Mesenteric fat pad (tissue), 1 donor: ENCODE measurements around the gene CFAP43. TPM values are rescaled to one million over a fixed set of nuclear protein-coding genes. Genes with fewer than 3 reads are reported as not detected.

Experiments used
- DNase-seq: peaks from one replicate; pipeline ENCODE4 v3.0.0-alpha.2; 2020; ENCODE audit warnings: low spot score
- microRNA-seq: library from miRNA; unstranded; fragments of <30 nt; microRNA quantifications from one replicate; pipeline ENCODE4 v1.2.0, GENCODE V29; 2020; ENCODE audit warnings: borderline number of aligned reads
- total RNA-seq: library from RNA; stranded (reverse); fragmentation: NEBNext Ultra II Directional; extraction: Animal tissue kit (Norgen Biotek cat#: 25700); gene quantifications from one replicate; pipeline ENCODE4 v1.2.1, GENCODE V29; 2021
- donor health status: DM: yes; HTN: yes; CAD: no.

CFAP43 gene
- total RNA-seq, 1 donor from 2014 or later, result 0.06 TPM

DNA sequence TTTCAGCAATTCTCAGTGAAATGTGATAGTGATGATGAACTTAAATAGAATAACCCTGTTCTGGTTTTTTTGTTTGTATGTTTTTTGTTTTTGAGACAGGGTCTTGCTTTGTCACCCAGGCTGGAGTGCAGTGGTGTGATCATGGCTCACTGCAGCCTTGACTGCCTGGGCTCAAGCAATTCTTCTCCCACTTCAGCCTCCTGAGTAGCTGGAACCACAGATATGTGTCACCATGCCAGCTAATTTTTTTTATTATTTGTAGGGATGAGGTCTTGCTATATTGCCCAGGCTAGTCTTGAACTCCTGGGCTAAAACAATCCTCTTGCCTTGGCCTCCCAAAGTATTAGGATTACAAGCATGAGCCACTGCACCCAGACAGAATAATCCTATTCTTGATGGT, 132.2 kb downstream of the CFAP43 start:
- no peak for DNase-seq

DNA sequence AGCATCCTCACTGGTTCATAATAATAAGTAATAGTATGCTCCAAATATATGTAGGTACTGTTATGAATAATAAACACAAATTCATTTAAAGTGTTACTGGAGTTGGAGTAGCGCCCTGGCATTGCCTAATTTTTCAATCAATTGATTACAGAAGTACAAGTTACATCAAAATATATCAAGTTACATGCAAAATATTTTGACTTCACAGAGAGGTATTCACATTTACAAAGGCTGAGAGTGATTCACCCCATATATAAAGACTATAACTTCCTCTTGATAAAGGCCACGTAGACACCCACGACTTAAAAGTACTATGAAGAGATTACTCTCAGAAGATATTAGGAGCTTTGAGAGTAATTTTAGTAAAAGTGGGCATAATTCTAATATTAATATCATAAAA, 132.9 kb downstream of the CFAP43 start:
- no peak for DNase-seq

DNA sequence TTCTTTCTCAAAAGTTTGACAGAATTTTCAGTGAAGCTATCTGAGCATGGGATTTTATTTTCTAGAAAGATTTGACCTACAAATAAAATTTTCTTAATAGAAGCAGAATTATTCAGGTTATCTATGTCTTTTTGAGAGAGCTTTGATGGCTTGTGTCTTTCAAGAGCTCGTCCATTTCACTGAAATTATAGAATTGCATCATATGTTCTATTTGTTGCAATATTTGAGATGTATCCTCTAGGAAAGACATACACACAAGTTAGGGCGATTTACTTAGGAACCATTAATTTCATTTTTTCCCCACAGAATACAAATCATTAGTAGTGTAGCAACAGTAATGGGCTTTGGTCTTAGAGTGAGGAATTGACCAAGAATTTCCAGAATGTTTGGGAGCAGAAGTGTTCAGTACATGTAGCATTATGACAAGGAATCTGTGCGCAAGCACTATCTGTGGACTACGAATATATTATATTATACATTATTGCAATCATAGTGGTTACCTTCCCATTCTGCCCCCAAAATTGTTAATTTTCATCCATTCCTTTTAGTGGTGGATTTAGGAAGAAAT, 133.7 kb downstream of the CFAP43 start:
- no peak for DNase-seq

DNA sequence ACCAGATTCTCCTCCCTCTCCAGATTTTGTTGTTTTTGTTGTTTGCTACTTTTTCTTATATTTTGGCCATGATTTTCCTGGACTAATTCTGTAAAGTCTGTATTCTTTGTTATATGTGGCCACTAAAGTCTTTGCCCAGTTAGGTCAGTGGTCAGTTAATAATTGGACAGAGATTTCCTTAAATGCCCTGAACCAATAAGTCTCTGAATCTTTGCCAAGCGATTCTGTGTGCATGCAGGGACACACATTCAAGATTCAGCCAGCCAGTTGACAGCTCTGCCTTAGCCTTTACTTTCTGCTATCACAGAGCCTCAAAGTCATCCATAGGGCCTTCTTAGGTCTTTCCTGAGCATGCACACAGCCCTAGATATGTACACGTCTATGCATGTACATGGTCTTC, 135.5 kb downstream of the CFAP43 start:
- no peak for DNase-seq

DNA sequence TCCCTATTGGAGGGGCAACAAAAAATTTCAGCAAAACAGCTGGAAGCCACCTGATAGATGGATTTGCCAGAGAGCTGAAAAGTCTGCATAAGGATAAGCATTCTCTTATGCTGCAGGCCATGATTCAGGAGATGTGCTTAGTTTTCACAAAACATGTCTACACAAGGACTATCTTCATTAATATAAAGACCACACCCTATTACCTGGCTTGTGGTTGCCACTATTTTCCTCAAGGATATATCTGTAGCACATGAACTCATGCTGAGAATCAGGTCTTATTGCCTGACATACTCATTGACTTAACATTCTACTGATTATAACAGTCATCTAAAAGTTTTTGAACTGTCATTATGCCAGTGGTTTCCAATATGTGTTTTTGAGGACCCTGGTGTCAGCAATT, 139.4 kb downstream of the CFAP43 start:
- no peak for DNase-seq

DNA sequence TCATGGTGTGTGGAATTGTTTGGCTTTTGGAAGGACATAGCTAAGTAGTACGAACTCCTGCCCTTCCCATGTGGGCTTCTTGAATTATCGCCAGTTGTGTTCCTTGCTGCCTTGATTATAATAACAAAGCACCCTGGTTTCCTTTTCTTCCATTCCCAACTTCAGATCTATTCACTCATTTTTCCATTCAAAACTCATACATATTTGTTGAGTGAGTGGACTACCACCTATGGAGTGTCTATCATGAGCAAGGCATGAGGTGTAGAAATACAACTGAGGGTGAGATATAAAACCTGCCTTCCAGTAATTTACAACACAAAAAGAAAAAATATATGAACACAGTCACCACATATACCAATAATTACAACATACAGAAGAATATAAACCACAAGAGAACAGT, 141.6 kb downstream of the CFAP43 start:
- no peak for DNase-seq

DNA sequence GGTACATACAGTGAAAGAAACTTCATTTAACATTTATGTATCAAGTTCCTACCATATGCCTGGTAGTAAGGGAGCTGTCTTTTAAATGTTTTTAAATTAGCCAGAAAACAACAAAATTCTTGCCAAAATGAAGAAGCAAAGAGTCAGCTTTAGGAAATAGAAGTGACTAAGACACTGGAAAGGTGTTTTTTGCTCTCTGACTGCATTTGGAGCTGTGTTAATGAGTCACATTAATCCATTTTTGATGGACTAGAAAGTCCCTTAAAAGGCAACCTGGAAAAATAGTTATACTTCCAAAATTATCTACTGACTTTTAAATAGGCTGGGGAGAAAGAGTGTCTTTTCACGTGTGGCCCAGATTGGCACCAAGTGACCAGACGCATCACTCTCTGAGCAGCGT, 142.5 kb downstream of the CFAP43 start:
- no peak for DNase-seq

DNA sequence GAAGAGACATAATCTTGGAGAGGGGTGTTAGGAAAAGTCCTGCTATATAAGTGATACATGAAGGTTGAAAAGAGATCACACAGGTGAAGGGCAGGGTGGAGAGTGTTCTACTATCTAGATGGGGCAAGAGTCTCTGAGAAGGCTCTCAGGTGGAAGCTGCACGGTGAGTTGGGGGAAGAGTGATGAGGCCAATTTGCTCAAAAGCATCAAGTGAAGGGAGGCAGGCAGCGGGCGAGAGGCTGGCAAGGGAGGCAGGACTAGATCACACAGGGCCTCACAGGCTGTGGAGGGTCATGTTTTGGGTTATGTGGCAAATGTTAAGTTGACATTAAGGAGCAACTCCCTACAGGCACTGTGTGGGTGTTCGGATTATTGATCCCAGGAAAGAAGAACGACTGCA, 143.9 kb downstream of the CFAP43 start:
- DNase-seq, result no peak

DNA sequence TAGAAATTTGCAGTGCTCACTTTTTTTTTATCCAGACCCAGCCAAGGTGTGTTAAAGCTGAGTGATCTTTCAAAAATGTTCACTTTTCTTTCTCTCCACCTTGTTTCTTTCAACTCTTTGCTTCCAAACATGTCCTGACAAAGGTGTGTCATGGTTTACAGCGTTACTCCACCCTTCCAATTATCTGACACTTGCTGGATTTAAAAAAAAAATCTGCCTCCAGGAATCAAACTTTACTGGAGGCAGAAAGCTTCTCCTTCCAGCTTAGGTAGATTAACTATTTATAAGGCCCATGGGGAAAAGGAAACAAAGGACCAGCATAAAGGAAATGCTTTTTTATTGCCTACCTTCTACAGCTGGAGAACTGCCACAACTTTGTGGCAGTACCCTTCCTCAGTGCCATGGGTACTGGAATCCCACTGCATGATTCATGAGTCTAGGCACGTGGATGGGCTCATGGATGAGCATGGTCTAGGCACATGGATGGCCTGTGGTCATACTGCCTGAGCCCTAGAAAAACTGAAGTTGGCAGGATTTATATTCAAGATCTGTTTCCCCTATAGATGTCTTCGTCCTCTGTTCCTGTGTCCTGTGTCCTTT, 146.3 kb downstream of the CFAP43 start, which contains the start of gene COL17A1:
Gene COL17A1, minus strand, starts transcription at position 80 of the 600 bp plus-strand sequence. CDS start 5,207 bp downstream, outside the sequence.
- no peak for DNase-seq

DNA sequence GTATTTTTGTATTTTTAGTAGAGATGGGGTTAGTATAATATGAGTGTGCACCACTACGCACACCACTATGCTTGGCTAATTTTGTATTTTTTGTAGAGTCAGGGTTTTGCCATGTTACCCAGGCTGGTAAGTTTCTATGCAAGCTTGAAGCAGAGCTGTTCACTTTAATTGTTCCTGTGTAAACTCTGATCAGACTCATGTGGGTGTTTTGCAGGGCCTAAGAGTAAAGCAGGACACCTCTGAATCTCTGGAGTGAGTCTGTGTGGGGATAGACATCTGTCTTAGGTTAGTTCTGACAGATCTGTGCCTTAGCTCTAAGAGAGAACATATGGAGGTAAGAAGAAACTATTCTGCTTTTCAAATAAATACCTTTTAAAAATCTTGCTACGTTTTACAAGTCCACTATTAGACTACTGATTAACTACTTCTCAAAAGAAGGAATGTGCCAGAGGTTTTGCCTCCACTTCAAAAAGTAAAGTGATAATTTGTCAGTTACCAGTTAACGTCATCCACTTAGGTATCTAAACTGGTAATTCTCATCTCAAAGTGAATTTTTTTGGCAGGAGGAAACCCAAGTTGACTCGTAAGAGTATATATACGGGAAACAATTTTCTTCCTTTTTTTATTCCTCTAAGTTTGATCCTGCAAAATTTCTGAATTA, 147.6 kb downstream of the CFAP43 start:
- DNase-seq, result no peak

DNA sequence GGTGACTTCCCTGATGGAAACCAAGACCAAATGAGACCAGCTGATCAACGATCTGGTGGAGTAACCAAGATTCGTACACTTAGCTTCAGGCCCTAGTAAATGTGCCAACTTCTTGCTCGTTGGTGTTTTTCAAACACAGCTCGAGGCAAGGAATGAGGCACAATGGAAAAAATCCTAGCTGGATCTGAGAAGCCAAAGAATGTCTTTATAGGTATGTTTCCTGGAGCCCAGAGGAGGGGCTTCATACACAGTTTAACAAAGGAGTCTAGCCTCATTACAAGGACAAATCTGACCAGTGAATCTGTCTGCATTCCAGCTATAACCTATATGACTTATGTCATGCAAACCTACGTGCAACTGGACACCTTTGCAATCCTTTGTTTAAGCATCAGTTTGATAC, 150.2 kb downstream of the CFAP43 start:
- no peak for DNase-seq

DNA sequence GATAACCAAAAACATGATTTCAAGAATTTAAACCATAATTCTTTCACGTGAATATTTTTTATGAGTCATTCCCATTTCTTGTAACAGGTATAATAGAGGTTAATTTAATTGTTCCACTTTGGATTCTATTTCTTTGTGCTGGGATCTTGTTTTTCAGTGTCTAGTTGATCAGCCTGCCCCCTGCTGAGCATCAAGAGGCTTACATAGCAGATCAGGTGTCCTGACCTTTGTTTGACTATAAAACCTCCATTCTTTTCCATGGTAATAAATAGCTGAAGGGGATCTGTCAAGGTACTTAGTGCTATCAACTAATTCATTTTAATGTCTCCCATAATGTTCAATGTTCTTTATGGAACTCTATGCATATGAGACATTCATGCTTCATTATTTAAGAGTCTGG, 151.4 kb downstream of the CFAP43 start:
- DNase-seq, result no peak

Small RNA genes lying within 50 kb of the gene (microRNA-seq; reads per million reads assigned to microRNA genes)
- gene MIR4482 (not detected), gene MIR609 (not detected)

Other genes with a start within 250 kb of the CFAP43 start
- 0.19 TPM for gene COL17A1, start 146.5 kb downstream of the CFAP43 start, total RNA-seq
- gene SFR1, start 110.2 kb downstream of the CFAP43 start, total RNA-seq, result 6.1 TPM
- gene GSTO1, start 22.5 kb upstream of the CFAP43 start, total RNA-seq, result 106 TPM
- gene GSTO2, start 36.8 kb upstream of the CFAP43 start, total RNA-seq, result 0.45 TPM
- gene ITPRIP, start 106.1 kb upstream of the CFAP43 start, total RNA-seq, result 48.3 TPM
- gene CFAP58, start 121.5 kb upstream of the CFAP43 start, total RNA-seq, result 0.64 TPM